ENCODE results near the gene SLC29A4.

- TF ChIP-seq CTCF (IDR thresholded peaks at IDR 0.05; ENCODE audit: low read depth, low read length, missing input control) (no peak), ZBTB33 (IDR thresholded peaks at IDR 0.05) (no peak), HNF4G (IDR thresholded peaks at IDR 0.05) (no peak), GABPA (IDR thresholded peaks at IDR 0.05 in 1 of 2, conservative IDR thresholded peaks at IDR 0.05 in 1 of 2) (no peak), HNF4A (conservative IDR thresholded peaks at IDR 0.05) (no peak), FOXA1 (IDR thresholded peaks at IDR 0.05) (no peak), MAX (IDR thresholded peaks at IDR 0.05) (no peak), REST (IDR thresholded peaks at IDR 0.05) (no peak), EGR1 (IDR thresholded peaks at IDR 0.05; ENCODE audit: low read depth in 2 of 2) (no peak)
Observed at GRCh38 chr7:5248201-5248885, 34.4 kb upstream of the SLC29A4 start.
